Heart left ventricle (tissue), 16 donors: Measurements from ENCODE around the gene AXIN1. TPM values are rescaled to one million over a fixed set of nuclear protein-coding genes. Genes with fewer than 3 reads are reported as not detected.
A peak's percentile ranks its signal among the peaks of the same experiment; 100 is the strongest.

Experiments used
- ATAC-seq, 4 donors: fragments of 200-7000 bp; cut with Tn5 transposase; one replicate each; pipeline ENCODE4 v1.9.1; 2020 to 2022; ENCODE audit warnings: moderate library complexity in 4 of 4, mild to moderate bottlenecking in 3 of 4, moderate number of reproducible peaks in 1 of 4
- DNase-seq, 5 donors: peaks; one replicate each; pipeline ENCODE4 v3.0.0-alpha.2; 2020
- H3K27ac ChIP-seq, 12 donors: fragments of 200-600 bp; sonication (generic) in 4 of 12; one replicate each; pipeline versions ENCODE4 v1.5.0 to v1.8.0; 2016 to 2022; ENCODE audit warnings: mild to moderate bottlenecking in 2 of 12
- H3K27me3 ChIP-seq, 9 donors: fragments of 200-600 bp; sonication (generic) in 2 of 9; one replicate each; pipeline versions ENCODE4 v1.5.1 to v1.8.0; 2016 to 2022; ENCODE audit warnings: mild to moderate bottlenecking in 3 of 9
- H3K36me3 ChIP-seq, 9 donors: fragments of 200-600 bp; sonication (generic) in 2 of 9; one replicate each; pipeline versions ENCODE4 v1.5.0 to v1.8.0; 2018 to 2022; ENCODE audit warnings: mild to moderate bottlenecking in 2 of 9
- H3K4me1 ChIP-seq, 12 donors: fragments of 200-600 bp; sonication (generic) in 4 of 12; one replicate each; pipeline versions ENCODE4 v1.5.0 to v1.8.0; 2016 to 2022; ENCODE audit warnings: mild to moderate bottlenecking in 3 of 12
- H3K4me3 ChIP-seq, 12 donors: fragments of 200-600 bp; sonication (generic) in 4 of 12; one replicate each; pipeline versions ENCODE4 v1.5.0 to v1.8.0; 2017 to 2022; ENCODE audit warnings: mild to moderate bottlenecking in 9 of 12, moderate library complexity in 4 of 12
- H3K9me3 ChIP-seq, 12 donors: fragments of 200-600 bp; sonication (generic) in 4 of 12; one replicate each; pipeline versions ENCODE4 v1.5.0 to v1.8.0; 2016 to 2022; ENCODE audit warnings: mild to moderate bottlenecking in 1 of 12
- POLR2A ChIP-seq, 2 donors: fragments of 450-650 bp; IDR thresholded peaks; one replicate each; pipeline ENCODE4 v1.6.1; 2017; ENCODE audit warnings: antibody characterized with exemption in 2 of 2, mild to moderate bottlenecking in 2 of 2, moderate library complexity in 2 of 2
- WGBS, 4 donors: extraction: QIAGEN DNeasy Blood & Tissue Kit in 2 of 4; methylation state at CpG; one replicate each; pipeline versions ENCODE4 v1.1.5 to v1.1.7; 2013 to 2018; 5-methylcytosine and 5-hydroxymethylcytosine counted together
- intact Hi-C, 10 donors: fragments of 100-400 bp; cut with DNase I; formaldehyde crosslinking; loops; one replicate each; pipeline versions ENCODE4 v1.11.1 to v1.14.2; 2022
- polyA plus RNA-seq, 2 donors: library from polyadenylated mRNA; stranded (reverse); fragments of 200-250 nt; gene quantifications; one replicate each; pipeline ENCODE4 v1.2.3, GENCODE V29; 2013
- total RNA-seq, 9 donors: library from RNA; depleted of rRNA in 2 of 9; stranded (reverse); fragments of >200 nt in 2 of 9; fragmentation: NEBNext Ultra II Directional in 3 of 9; extraction: Animal tissue kit (Norgen Biotek cat#: 25700) in 3 of 9; gene quantifications; one replicate each; pipeline versions ENCODE4 v1.1.0 to v1.2.4, GENCODE V29; 2016 to 2023
- TF ChIP-seq, protein P1 (sequence below), 12 donors: fragments of 200-600 bp; sonication (generic) in 4 of 12; IDR thresholded peaks; one replicate each; pipeline versions ENCODE4 v1.5.0 to v1.8.0; 2018 to 2022; ENCODE audit warnings: antibody characterized with exemption in 12 of 12, mild to moderate bottlenecking in 5 of 12
- donor health status: ischemic (EF 13 %, LVEDD 7.1; RV severe dilation, severe dysfunction).
- donor health status: healthy with polysubstance abuse.
- donor health status: DM: no; HTN: yes; CAD: no.
- donor health status: DM: no; HTN: no; CAD: no.
- donor health status: ischemic (EF 25% LVEDD 6.9; RV normal size, moderate dysfunction).
- donor health status: ischemic (EF 25% LVEDD 5.7; RV mildly dilated, moderate dysfunction).
- donor health status: healthy.
- donor health status: DM: yes; HTN: yes; CAD: no.
- donor health status: ischemic (EF 35%, LVEDD 5.7; RV mildly dilated, moderate dysfunction).
- donor health status: nonischemic (EF 11% LVEDD 7.7; RV severe dilation, severe dysfunction).
- donor health status: DM: yes; HTN: yes; CAD: no.
- donor health status: PGD.
- donor health status: ischemic (EF 29% LVEDD 5.4; RV normal size, mild dysfunction).
- donor health status: nonischemic (EF 23%, LVEDD 6.1; RV moderate dilation, normal function).

Gene AXIN1
- total and polyA plus RNA-seq, 11 donors = 6.8 to 32.0 (median 11.6) TPM

DNA sequence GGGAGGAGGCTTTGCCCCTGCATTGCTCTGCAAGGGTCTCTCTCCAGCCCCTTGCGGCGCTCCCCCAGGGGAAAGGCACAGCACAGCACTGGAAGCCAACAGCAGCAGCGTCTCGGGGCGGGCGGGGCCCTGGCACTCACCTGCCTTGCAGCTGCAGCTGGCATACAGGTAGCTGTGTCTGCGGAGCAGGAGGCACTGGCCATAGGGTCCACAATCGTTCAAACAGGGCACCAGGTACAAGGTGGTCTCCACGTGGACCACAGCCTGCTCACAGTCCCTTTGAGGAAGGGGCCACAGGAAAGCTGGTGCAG is 22.0 kb upstream of the AXIN1 start:
- Histone ChIP-seq H3K36me3 (peaks cover 0 to 62% (median 32%) of the 10 kb centered on the region in 9 donors), H3K4me1 (peaks cover 3 to 27% (median 14%) of the 10 kb centered on the region in 12 donors), H3K27me3 (no peaks in the 10 kb centered on the region), H3K9me3 (no peaks in the 10 kb centered on the region), H3K27ac (no peak overlapping the region), H3K4me3 (no peak overlapping the region)
- no peak for ATAC-seq
- no peak for DNase-seq
- WGBS, 4 donors = 94 to 98% (median 95%) methylated on average over 8 to 9 of the region's 9 CpGs; no CpG with 5 or more reads in 1 of the 4 donors
- intact Hi-C loops = no loop called here
- TF ChIP-seq, protein P1, sequence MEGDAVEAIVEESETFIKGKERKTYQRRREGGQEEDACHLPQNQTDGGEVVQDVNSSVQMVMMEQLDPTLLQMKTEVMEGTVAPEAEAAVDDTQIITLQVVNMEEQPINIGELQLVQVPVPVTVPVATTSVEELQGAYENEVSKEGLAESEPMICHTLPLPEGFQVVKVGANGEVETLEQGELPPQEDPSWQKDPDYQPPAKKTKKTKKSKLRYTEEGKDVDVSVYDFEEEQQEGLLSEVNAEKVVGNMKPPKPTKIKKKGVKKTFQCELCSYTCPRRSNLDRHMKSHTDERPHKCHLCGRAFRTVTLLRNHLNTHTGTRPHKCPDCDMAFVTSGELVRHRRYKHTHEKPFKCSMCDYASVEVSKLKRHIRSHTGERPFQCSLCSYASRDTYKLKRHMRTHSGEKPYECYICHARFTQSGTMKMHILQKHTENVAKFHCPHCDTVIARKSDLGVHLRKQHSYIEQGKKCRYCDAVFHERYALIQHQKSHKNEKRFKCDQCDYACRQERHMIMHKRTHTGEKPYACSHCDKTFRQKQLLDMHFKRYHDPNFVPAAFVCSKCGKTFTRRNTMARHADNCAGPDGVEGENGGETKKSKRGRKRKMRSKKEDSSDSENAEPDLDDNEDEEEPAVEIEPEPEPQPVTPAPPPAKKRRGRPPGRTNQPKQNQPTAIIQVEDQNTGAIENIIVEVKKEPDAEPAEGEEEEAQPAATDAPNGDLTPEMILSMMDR (IDR thresholded peaks at IDR 0.05) = no peak
- no peak for TF ChIP-seq POLR2A (IDR thresholded peaks at IDR 0.05)

DNA sequence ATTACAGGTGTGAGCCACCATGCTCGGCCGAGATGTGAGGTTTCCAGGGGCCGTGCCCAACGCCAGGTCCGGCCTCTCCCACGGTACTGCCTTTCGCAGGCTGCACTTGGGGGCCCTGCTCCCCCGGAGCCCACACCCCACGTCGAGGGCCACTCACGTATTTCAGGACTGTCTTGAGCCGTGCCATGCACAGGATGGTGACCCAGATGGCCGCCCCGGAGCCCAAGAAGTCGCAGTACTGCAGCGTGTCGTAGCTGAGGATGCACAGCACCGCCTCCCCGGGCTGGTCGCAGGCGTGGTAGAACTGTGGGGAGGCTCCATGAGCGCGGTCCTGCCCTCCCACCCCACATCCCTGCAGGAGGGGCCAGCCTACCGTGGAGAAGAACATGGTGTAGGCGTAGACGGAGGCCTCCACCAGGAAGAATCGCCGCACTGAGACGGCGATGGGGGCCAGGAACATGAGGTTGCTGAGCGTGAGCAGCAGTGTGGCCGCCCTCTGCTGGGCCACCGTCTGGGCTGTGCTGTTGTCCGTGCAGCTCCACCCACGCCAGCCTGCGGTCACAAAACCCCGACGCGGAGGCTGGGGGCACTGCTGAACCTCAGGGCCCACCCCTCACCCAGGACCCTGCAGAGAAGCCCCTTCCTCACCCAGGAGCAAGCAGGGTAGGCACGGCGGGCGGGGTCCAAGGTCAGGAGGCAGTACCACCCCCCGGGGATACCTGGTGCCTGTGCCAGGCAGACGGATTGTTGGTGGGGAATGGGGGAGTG is 21.5 kb upstream of the AXIN1 start:
- no peak for TF ChIP-seq POLR2A (IDR thresholded peaks at IDR 0.05)
- TF ChIP-seq, protein P1 (IDR thresholded peaks at IDR 0.05) = no peak
- Histone ChIP-seq H3K9me3 (no peaks in the 10 kb centered on the region), H3K27ac (no peak overlapping the region), H3K27me3 (no peaks in the 10 kb centered on the region), H3K36me3 (peaks cover 0 to 65% (median 32%) of the 10 kb centered on the region in 9 donors), H3K4me3 (no peak overlapping the region), H3K4me1 (peaks cover 3 to 27% (median 15%) of the 10 kb centered on the region in 12 donors)
- ATAC-seq (no peak), DNase-seq (no peak)
- intact Hi-C loops = no loop called here
- 93 to 95% (median 94%) methylated on average over 20 to 44 of the region's 44 CpGs for WGBS, 4 donors

- peak in 1 of 5 donors; percentile 57 for DNase-seq
- no peak overlapping the region for H3K4me3 ChIP-seq
- ATAC-seq = no peak
- no peaks in the 10 kb centered on the region for H3K9me3 ChIP-seq
- H3K4me1 ChIP-seq = peaks cover 3 to 22% (median 15%) of the 10 kb centered on the region in 12 donors
- no peaks in the 10 kb centered on the region for H3K27me3 ChIP-seq
- H3K27ac ChIP-seq = no peak overlapping the region
- no peak for TF ChIP-seq POLR2A (IDR thresholded peaks at IDR 0.05)
- TF ChIP-seq, protein P1 (IDR thresholded peaks at IDR 0.05) = no peak
- H3K36me3 ChIP-seq = peaks cover 0 to 75% (median 40%) of the 10 kb centered on the region in 9 donors
- intact Hi-C loops = no loop called here
- 78 to 91% (median 81%) methylated on average over 5 of the region's 5 CpGs for WGBS, 4 donors
Measured at GRCh38 chr16:373020-373598, 20.6 kb upstream of the AXIN1 start.

DNA sequence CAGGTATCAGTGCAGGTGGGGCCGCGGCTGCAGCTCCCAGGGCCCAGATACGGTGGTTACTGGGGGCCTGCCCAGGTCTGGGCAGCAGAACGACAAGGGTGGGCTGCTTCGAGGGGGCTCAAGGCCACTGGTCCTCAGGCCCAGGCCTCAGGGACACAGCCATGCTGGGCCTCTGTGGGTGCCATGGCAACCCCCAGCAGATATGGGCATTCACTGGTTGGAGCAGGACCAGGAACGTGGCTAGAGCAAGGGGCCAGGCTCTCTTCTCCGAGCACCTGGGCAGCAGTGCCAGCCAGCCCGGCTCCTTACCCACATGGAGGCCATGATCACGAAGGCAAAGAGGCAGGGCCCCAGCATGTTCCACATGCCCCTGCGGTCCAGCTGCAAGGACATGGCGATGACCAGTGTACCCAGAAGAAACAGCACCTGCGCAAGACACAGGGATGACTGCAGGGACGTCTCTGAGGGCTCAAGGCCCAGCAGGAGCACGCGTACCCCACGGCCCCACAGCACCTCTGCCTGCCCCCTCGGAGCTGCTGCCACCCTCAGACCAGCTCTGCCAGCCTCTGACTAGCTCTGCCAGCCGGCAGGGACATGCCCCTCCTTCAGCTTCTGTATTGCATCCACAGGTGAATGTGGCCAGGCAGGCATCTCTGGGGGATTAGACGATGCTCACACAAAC is 19.9 kb upstream of the AXIN1 start:
- 91 to 94% (median 93%) methylated on average over 10 to 19 of the region's 19 CpGs for WGBS, 4 donors

More for the DNA sequence above, 19.9 kb upstream of the AXIN1 start:
- intact Hi-C loops = no loop called here
- Histone ChIP-seq H3K27me3 (no peaks in the 10 kb centered on the region), H3K27ac (no peak overlapping the region), H3K9me3 (no peaks in the 10 kb centered on the region), H3K4me1 (peaks cover 3 to 22% (median 15%) of the 10 kb centered on the region in 12 donors), H3K36me3 (peaks cover 0 to 78% (median 47%) of the 10 kb centered on the region in 9 donors), H3K4me3 (no peak overlapping the region)
- TF ChIP-seq POLR2A (IDR thresholded peaks at IDR 0.05) = no peak
- TF ChIP-seq, protein P1 (IDR thresholded peaks at IDR 0.05) = no peak
- no peak for ATAC-seq
- DNase-seq = peak in 1 of 5 donors; percentile 62
